OCI-LY7 (cell line): Measurements from ENCODE around the gene WSB1. TPM values are rescaled to one million over a fixed set of nuclear protein-coding genes. Genes with fewer than 3 reads are reported as not detected.

Source experiments
- BruUV-seq: library from RNA; stranded (reverse); fragments of 400-500 nt; replicated peaks from 2 replicates; lab custom pipeline; 2021; lab: Mats Ljungman, UMichigan
- CTCF ChIA-PET: fragments of 300-600 bp; sonication (Branson Sonifier 250); formaldehyde crosslinking; loops from one replicate; lab custom pipeline; 2022; ENCODE audit warnings: antibody characterized with exemption; ENCODE audit not compliant: unreplicated experiment; lab: Charles Lee
- POLR2A ChIA-PET: fragments of 300-600 bp; sonication (Branson Sonifier 250); formaldehyde crosslinking; loops from one replicate; lab custom pipeline; 2022; ENCODE audit warnings: antibody characterized with exemption; lab: Charles Lee
- DNase-seq: peaks from one replicate; pipeline ENCODE4 v3.0.0-alpha.2; 2015; ENCODE audit warnings: low spot score
- H2AFZ ChIP-seq: fragments of 200-600 bp; sonication (generic), shearing (Covaris generic); 2 replicates; pipeline ENCODE4 v1.6.1; 2014; ENCODE audit warnings: mild to moderate bottlenecking, antibody characterized with exemption, low read length, moderate library complexity
- H3K27ac ChIP-seq: fragments of 200-600 bp; sonication (generic); 2 replicates; pipeline ENCODE4 v1.5.1; 2014; ENCODE audit warnings: mixed run types, low read depth, mild to moderate bottlenecking, moderate library complexity, low read length, inconsistent platforms; ENCODE audit not compliant: poor library complexity, severe bottlenecking
- H3K36me3 ChIP-seq: fragments of 200-600 bp; sonication (generic); 2 replicates; pipeline ENCODE4 v1.6.1; 2014; ENCODE audit warnings: mild to moderate bottlenecking, antibody characterized with exemption, low read length, moderate library complexity, mixed read lengths; ENCODE audit not compliant: insufficient read depth
- H3K4me1 ChIP-seq: fragments of 200-600 bp; sonication (generic); 2 replicates; pipeline ENCODE4 v1.5.1; 2014; ENCODE audit warnings: mild to moderate bottlenecking, low read length; ENCODE audit not compliant: insufficient read depth, poor library complexity, severe bottlenecking
- H3K4me2 ChIP-seq: fragments of 200-600 bp; sonication (generic); 2 replicates; pipeline ENCODE4 v1.6.1; 2014; ENCODE audit warnings: mild to moderate bottlenecking, low read length
- H3K4me3 ChIP-seq: fragments of 200-600 bp; sonication (generic); 2 replicates; pipeline ENCODE4 v1.5.1; 2014; ENCODE audit warnings: mild to moderate bottlenecking, low read depth, low read length; ENCODE audit not compliant: poor library complexity, severe bottlenecking
- H3K79me2 ChIP-seq: fragments of 200-600 bp; sonication (generic); 2 replicates; pipeline ENCODE4 v1.6.1; 2016; ENCODE audit warnings: low read depth, mild to moderate bottlenecking, low read length, moderate library complexity, mixed read lengths; ENCODE audit not compliant: insufficient read depth
- H3K9me2 ChIP-seq: fragments of 200-600 bp; sonication (generic); 2 replicates; pipeline ENCODE4 v1.6.1; 2016; ENCODE audit warnings: mild to moderate bottlenecking, low read length, mixed read lengths; ENCODE audit not compliant: insufficient read depth
- H3K9me3 ChIP-seq: fragments of 200-600 bp; sonication (generic); 2 replicates; pipeline ENCODE4 v1.6.1; 2014; ENCODE audit warnings: mild to moderate bottlenecking, mixed run types, low read length, mixed read lengths
- H4K20me1 ChIP-seq: fragments of 200-600 bp; sonication (generic); 2 replicates; pipeline ENCODE4 v1.6.1; 2014; ENCODE audit warnings: mild to moderate bottlenecking, antibody characterized with exemption, low read length, moderate library complexity, mixed read lengths; ENCODE audit not compliant: insufficient read depth
- CTCF ChIP-seq: fragments of 200-600 bp; sonication (generic); conservative IDR thresholded peaks from 2 replicates; pipeline ENCODE4 v1.5.1; 2014; ENCODE audit warnings: mild to moderate bottlenecking, antibody characterized with exemption, low read length, moderate library complexity, mixed read lengths
- EZH2phosphoT487 ChIP-seq: fragments of 200-600 bp; sonication (generic); IDR thresholded peaks from 2 replicates; pipeline ENCODE4 v1.6.1; 2018; ENCODE audit warnings: low read depth, borderline replicate concordance, mild to moderate bottlenecking, mixed run types, antibody characterized with exemption, low read length, moderate library complexity, mixed read lengths
- intact Hi-C: fragments of 100-400 bp; cut with micrococcal nuclease; formaldehyde crosslinking; loops from one replicate; pipeline ENCODE4 v1.10.0; 2022; ENCODE audit not compliant: unreplicated experiment
- total RNA-seq, 2 experiments: library from RNA; depleted of rRNA in 1 of 2; stranded (reverse); fragments of >200 nt in 1 of 2; shearing (Covaris generic) in 1 of 2; gene quantifications; 2 replicates each; pipeline ENCODE4 v1.2.3, GENCODE V29; 2014 to 2022

The WSB1 gene
- total RNA-seq, 2 experiments from 2014 or later = 115 to 118 TPM

DNA sequence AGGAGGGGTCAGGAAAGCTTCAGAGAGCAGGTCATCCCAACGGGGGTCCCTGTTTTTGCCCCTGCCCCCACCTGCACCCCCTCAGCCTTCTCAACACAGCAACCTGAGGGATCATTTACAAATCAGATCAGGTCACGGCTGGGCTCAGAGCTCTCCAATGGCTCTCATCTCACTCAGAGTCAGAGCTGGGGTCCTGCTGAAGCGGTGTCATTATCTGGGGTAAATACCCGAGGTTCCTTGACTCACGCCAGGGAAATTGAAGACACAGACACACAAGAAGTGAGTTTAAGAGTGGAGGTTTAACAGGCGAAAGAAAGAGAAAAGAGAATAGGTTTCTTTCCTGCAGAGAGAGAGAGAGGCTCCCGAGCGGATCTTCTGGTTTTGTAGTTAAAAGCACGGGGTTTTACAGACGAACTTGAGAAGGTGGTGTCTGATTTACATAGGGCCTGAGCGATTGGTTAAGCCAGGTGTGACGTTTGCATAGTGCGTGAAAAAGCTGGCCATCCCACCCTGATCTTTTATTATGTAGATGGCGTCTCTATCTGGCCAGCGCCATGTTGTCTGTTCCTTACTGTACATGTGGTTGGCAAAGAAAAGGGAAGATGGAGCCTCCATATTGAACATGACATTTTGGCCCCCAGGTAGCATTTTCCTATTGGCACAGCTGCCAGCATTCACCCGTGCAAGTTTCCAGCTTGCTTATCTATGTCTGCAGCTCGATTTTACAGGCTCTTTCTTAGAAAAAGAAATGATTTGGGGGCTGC, 51.4 kb downstream of the WSB1 start:
- intact Hi-C loops = no loop called here
- peak overlapping the region; percentile 47; the same call in 1 of the 2 replicates for H3K4me2 ChIP-seq
- no peaks in the 10 kb centered on the region for H4K20me1 ChIP-seq
- no TSS peak for BruUV-seq
- no peaks in the 10 kb centered on the region for H3K9me3 ChIP-seq
- no peaks in the 10 kb centered on the region for H3K36me3 ChIP-seq
- TF ChIP-seq EZH2phosphoT487 (no peak), CTCF (no peak)
- POLR2A ChIA-PET = no interaction called here
- CTCF ChIA-PET = no interaction called here
- no peaks in the 10 kb centered on the region for H3K79me2 ChIP-seq
- no peaks in the 10 kb centered on the region for H3K9me2 ChIP-seq
- no peak overlapping the region for H3K4me3 ChIP-seq
- DNase-seq = no peak
- no peak overlapping the region for H3K27ac ChIP-seq
- peaks cover 15% of the 10 kb centered on the region for H3K4me1 ChIP-seq
- no peak overlapping the region for H2AFZ ChIP-seq

GRCh38 chr17:27346228-27346899, 52.5 kb downstream of the WSB1 start:
- ChIA-PET CTCF (no interaction called here), POLR2A (no interaction called here)
- no peaks in the 10 kb centered on the region for H3K9me3 ChIP-seq
- no TSS peak for BruUV-seq
- intact Hi-C loops = no loop called here
- no peak overlapping the region for H3K27ac ChIP-seq
- DNase-seq = no peak
- H3K4me1 ChIP-seq = peaks cover 15% of the 10 kb centered on the region
- TF ChIP-seq CTCF (no peak), EZH2phosphoT487 (no peak)
- peak overlapping the region; percentile 5; the same call in 1 of the 2 replicates for H3K4me2 ChIP-seq
- no peak overlapping the region for H2AFZ ChIP-seq
- no peaks in the 10 kb centered on the region for H3K79me2 ChIP-seq
- no peaks in the 10 kb centered on the region for H3K36me3 ChIP-seq
- H3K9me2 ChIP-seq = no peaks in the 10 kb centered on the region
- no peak overlapping the region for H3K4me3 ChIP-seq
- H4K20me1 ChIP-seq = no peaks in the 10 kb centered on the region
